Erythroblast (primary cell): ENCODE results near the gene GCSAM.

Experiments
- GATA1 ChIP-seq: IDR thresholded peaks from 2 replicates; pipeline ENCODE4 v1.6.1; 2011; ENCODE audit warnings: low read depth, mild to moderate bottlenecking, control low read depth, low read length, moderate library complexity
- POLR2A ChIP-seq: IDR thresholded peaks from 2 replicates; pipeline ENCODE4 v1.6.1; 2011; ENCODE audit warnings: mild to moderate bottlenecking, low read length

DNA sequence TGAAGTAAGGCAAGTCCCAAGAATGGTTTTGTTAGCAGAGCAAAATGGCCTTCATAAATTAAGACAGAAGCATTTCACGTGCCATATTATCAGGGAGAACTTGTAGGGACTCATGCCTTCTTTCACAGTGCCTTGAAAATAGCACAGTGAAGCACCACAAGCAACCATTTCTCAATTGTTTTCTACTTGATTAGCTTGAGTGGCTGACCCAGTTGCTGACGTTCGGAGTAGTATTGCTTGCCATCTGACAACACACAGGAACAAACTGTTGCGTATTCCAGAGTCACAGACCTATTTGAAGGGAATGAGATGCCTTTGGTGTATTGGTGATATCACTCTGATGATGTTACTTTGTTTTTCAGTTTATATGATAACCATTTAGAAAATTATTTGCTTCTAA lies 49.8 kb downstream of the GCSAM start:
- TF ChIP-seq POLR2A (no peak), GATA1 (no peak)
